H1 (cell line): ENCODE measurements around the gene BIN2. TPM values are rescaled to one million over a fixed set of nuclear protein-coding genes. Genes with fewer than 3 reads are reported as not detected.

Experiments used
- CTCF ChIA-PET: fragments of 300-600 bp; sonication (Branson Sonifier 250); formaldehyde crosslinking; loops from one replicate; lab custom pipeline; 2021; ENCODE audit not compliant: partially characterized antibody; lab: Charles Lee
- POLR2A ChIA-PET: fragments of 300-600 bp; sonication (Branson Sonifier 250); formaldehyde crosslinking; loops from one replicate; lab custom pipeline; 2021; ENCODE audit warnings: inconsistent platforms; ENCODE audit not compliant: partially characterized antibody; lab: Charles Lee
- DNase-seq, 2 experiments: peaks; one replicate each; pipeline versions ENCODE4 v3.0.0 to v3.0.0-alpha.2; 2010 to 2022; ENCODE audit warnings: low spot score in 2 of 2, low read depth in 1 of 2, mixed read lengths in 1 of 2
- FAIRE-seq: peaks from 2 replicates; lab custom pipeline; 2011; peaks lifted over from hg19 to GRCh38; lab: Jason Lieb, UNC
- H2AFZ ChIP-seq: 2 replicates; pipeline ENCODE4 v1.8.1; 2012; ENCODE audit warnings: low read length, inconsistent platforms
- H2AK5ac ChIP-seq: 2 replicates; pipeline ENCODE4 v1.6.1; 2013; ENCODE audit warnings: low read depth, low read length
- H2BK120ac ChIP-seq: replicated peaks from 2 replicates; pipeline ENCODE3; 2013; ENCODE audit warnings: low read depth, low read length, inconsistent platforms
- H2BK12ac ChIP-seq: 2 replicates; pipeline ENCODE4 v1.6.1; 2013; ENCODE audit warnings: low read depth, low read length
- H2BK15ac ChIP-seq: 2 replicates; pipeline ENCODE4 v1.6.1; 2013; ENCODE audit warnings: low read length
- H2BK20ac ChIP-seq: 2 replicates; pipeline ENCODE4 v1.6.1; 2013; ENCODE audit warnings: low read length
- H2BK5ac ChIP-seq: 2 replicates; pipeline ENCODE4 v1.6.1; 2013; ENCODE audit warnings: low read depth, low read length
- H3K14ac ChIP-seq: 2 replicates; pipeline ENCODE4 v1.6.1; 2013; ENCODE audit warnings: inconsistent platforms; ENCODE audit not compliant: insufficient read length
- H3K18ac ChIP-seq: 2 replicates; pipeline ENCODE4 v1.6.1; 2013; ENCODE audit warnings: low read length; ENCODE audit errors: extremely low read depth
- H3K23ac ChIP-seq: 2 replicates; pipeline ENCODE4 v1.6.1; 2013; ENCODE audit warnings: inconsistent platforms; ENCODE audit not compliant: insufficient read length
- H3K23me2 ChIP-seq: 2 replicates; pipeline ENCODE4 v1.6.1; 2013; ENCODE audit warnings: low read depth, low read length
- H3K27ac ChIP-seq: 2 replicates; pipeline ENCODE4 v1.6.1; 2011; ENCODE audit warnings: low read depth, low read length, inconsistent platforms
- H3K27me3 ChIP-seq, 4 experiments: replicated peaks in 1 of 4; 1 replicate in 1 of 4; 2 replicates in 3 of 4; pipeline versions ENCODE4 v1.6.1 to v1.8.1; 2011 to 2013; ENCODE audit warnings: low read length in 3 of 4, mild to moderate bottlenecking in 3 of 4, inconsistent platforms in 2 of 4, mixed read lengths in 2 of 4, moderate library complexity in 1 of 4; ENCODE audit not compliant: control insufficient read depth in 3 of 4, insufficient read depth in 3 of 4; ENCODE audit errors: extremely low read depth in 1 of 4
- H3K36me3 ChIP-seq, 4 experiments: 2 replicates each; pipeline versions ENCODE4 v1.6.1 to v1.8.1; 2011 to 2013; ENCODE audit warnings: mild to moderate bottlenecking in 4 of 4, low read length in 3 of 4, moderate library complexity in 2 of 4, control low read depth in 1 of 4, inconsistent platforms in 1 of 4; ENCODE audit not compliant: insufficient read depth in 4 of 4, control insufficient read depth in 2 of 4
- H3K4ac ChIP-seq: replicated peaks from 2 replicates; pipeline ENCODE3; 2013; ENCODE audit warnings: low read length, low read depth, mixed read lengths, inconsistent platforms; ENCODE audit not compliant: insufficient read length
- H3K4me1 ChIP-seq, 4 experiments: replicated peaks in 1 of 4; 1 replicate in 1 of 4; 2 replicates in 3 of 4; pipeline versions ENCODE4 v1.6.1 to v1.8.1; 2011 to 2013; ENCODE audit warnings: low read length in 3 of 4, inconsistent platforms in 2 of 4, mixed read lengths in 1 of 4; ENCODE audit not compliant: insufficient read depth in 4 of 4, control insufficient read depth in 3 of 4
- H3K4me2 ChIP-seq, 2 experiments: 2 replicates each; pipeline versions ENCODE4 v1.6.1 to v1.8.1; 2011 to 2013; ENCODE audit warnings: low read depth in 2 of 2, low read length in 2 of 2, control low read depth in 1 of 2, inconsistent platforms in 1 of 2, mild to moderate bottlenecking in 1 of 2; ENCODE audit not compliant: insufficient read depth in 1 of 2
- H3K4me3 ChIP-seq, 4 experiments: fragments of 200-600, 300-600 bp in 1 of 4; sonication (generic), shearing (Covaris generic), sonication (Bioruptor Twin) in 1 of 4; 2 replicates each; pipeline versions ENCODE4 v1.5.1 to v1.8.1; 2011 to 2016; ENCODE audit warnings: low read length in 4 of 4, low read depth in 3 of 4, control low read depth in 2 of 4, inconsistent platforms in 2 of 4, mild to moderate bottlenecking in 2 of 4, mixed read lengths in 1 of 4, moderate library complexity in 1 of 4; ENCODE audit not compliant: insufficient read depth in 2 of 4; ENCODE audit errors: extremely low read depth in 1 of 4
- H3K56ac ChIP-seq: replicated peaks from 2 replicates; pipeline ENCODE3; 2013; ENCODE audit warnings: low read depth, mild to moderate bottlenecking, mixed read lengths, low read length, inconsistent platforms; ENCODE audit not compliant: insufficient read length
- H3K79me1 ChIP-seq: 2 replicates; pipeline ENCODE4 v1.6.1; 2013; ENCODE audit warnings: low read depth, low read length, control low read depth
- H3K79me2 ChIP-seq, 2 experiments: 2 replicates each; pipeline versions ENCODE4 v1.6.1 to v1.8.1; 2012 to 2013; ENCODE audit warnings: low read length in 2 of 2, mild to moderate bottlenecking in 2 of 2, inconsistent platforms in 1 of 2; ENCODE audit not compliant: insufficient read depth in 2 of 2, control insufficient read depth in 1 of 2
- H3K9ac ChIP-seq, 4 experiments: replicated peaks in 1 of 4; 1 replicate in 1 of 4; 2 replicates in 3 of 4; pipeline versions ENCODE4 v1.6.1 to v1.8.1; 2011 to 2013; ENCODE audit warnings: low read depth in 3 of 4, low read length in 3 of 4, control low read depth in 2 of 4, mild to moderate bottlenecking in 2 of 4, moderate library complexity in 2 of 4, inconsistent platforms in 1 of 4; ENCODE audit errors: extremely low read depth in 1 of 4
- H3K9me3 ChIP-seq, 2 experiments: 2 replicates each; pipeline versions ENCODE4 v1.6.1 to v1.8.1; 2012 to 2013; ENCODE audit warnings: mild to moderate bottlenecking in 2 of 2, moderate library complexity in 2 of 2, control low read depth in 1 of 2, inconsistent platforms in 1 of 2, low read depth in 1 of 2, low read length in 1 of 2, mixed read lengths in 1 of 2; ENCODE audit not compliant: insufficient read depth in 2 of 2
- H4K20me1 ChIP-seq, 2 experiments: replicated peaks in 1 of 2; 2 replicates each; pipeline versions ENCODE3 to v1.8.1; 2011 to 2013; ENCODE audit warnings: inconsistent platforms in 2 of 2, low read length in 2 of 2, mild to moderate bottlenecking in 1 of 2; ENCODE audit not compliant: insufficient read depth in 2 of 2, control insufficient read depth in 1 of 2
- H4K5ac ChIP-seq: 2 replicates; pipeline ENCODE4 v1.6.1; 2013; ENCODE audit warnings: low read length, low read depth, mixed read lengths, inconsistent platforms; ENCODE audit not compliant: insufficient read length
- H4K8ac ChIP-seq: 2 replicates; pipeline ENCODE4 v1.8.0; 2013; ENCODE audit warnings: mild to moderate bottlenecking, moderate library complexity, low read length, inconsistent platforms; ENCODE audit not compliant: insufficient read depth; ENCODE audit errors: extremely low read depth
- H4K91ac ChIP-seq: replicated peaks from 2 replicates; pipeline ENCODE3; 2013; ENCODE audit warnings: low read length, mixed read lengths, inconsistent platforms; ENCODE audit not compliant: insufficient read length
- EGR1 ChIP-seq: IDR thresholded peaks from 2 replicates; pipeline ENCODE4 v1.6.1; 2011; ENCODE audit warnings: low read depth, low read length, borderline replicate concordance
- KDM1A ChIP-seq: fragments of 200-600, 300-600 bp; sonication (generic); IDR thresholded peaks from 2 replicates; pipeline ENCODE4 v1.7.1; 2016; ENCODE audit warnings: mild to moderate bottlenecking, low read length, borderline replicate concordance
- POLR2AphosphoS5 ChIP-seq: IDR thresholded peaks from 2 replicates; pipeline ENCODE4 v1.6.1; 2011; ENCODE audit warnings: low read depth, low read length
- RFX5 ChIP-seq: IDR thresholded peaks from 2 replicates; pipeline ENCODE4 v1.6.1; 2011; ENCODE audit warnings: low read depth, low read length, improper control_type of control experiment, borderline replicate concordance
- TEAD4 ChIP-seq: IDR thresholded peaks from 2 replicates; pipeline ENCODE4 v1.6.1; 2012; ENCODE audit warnings: low read depth, low read length, inconsistent platforms, mixed read lengths
- polyA plus RNA-seq, 7 experiments: library from polyadenylated mRNA; depleted of rRNA in 3 of 7; stranded (reverse) in 5 of 7; unstranded in 2 of 7; fragments of >200 nt in 5 of 7; fragments of 200-250 nt in 2 of 7; gene quantifications; 1 replicate in 5 of 7; 2 replicates in 1 of 7; 4 replicates in 1 of 7; pipeline versions ENCODE4 v1.2.1 to v1.2.3, GENCODE V29; 2011 to 2013; ENCODE audit warnings: missing spikeins in 2 of 7, mixed read lengths in 2 of 7
- total RNA-seq: library from RNA; stranded (reverse); fragmentation: NEBNext Ultra II Directional; extraction: Animal tissue kit (Norgen Biotek cat#: 25700); gene quantifications from 2 replicates; pipeline ENCODE4 v1.2.1, GENCODE V29; 2021

The BIN2 gene
- total and polyA plus RNA-seq, 2 of the 8 experiments (the other 6 are each of a cell fraction or from before 2014, with no cell fraction given) = not detected

- Histone ChIP-seq H2BK12ac (no peak overlapping the region), H3K56ac (no peak overlapping the region)
- POLR2A ChIA-PET = no interaction called here
These were observed 6.2 kb upstream of the BIN2 start for GRCh38 chr12:51330186-51330585.

More at GRCh38 chr12:51330186-51330585, 6.2 kb upstream of the BIN2 start:
- FAIRE-seq (no peak), DNase-seq (no peak)
- H3K4me1 ChIP-seq = no peaks in the 10 kb centered on the region
- H3K4me2 ChIP-seq = no peak overlapping the region
- no peaks in the 10 kb centered on the region for H3K9me3 ChIP-seq
- no peak overlapping the region for H4K91ac ChIP-seq
- H3K79me2 ChIP-seq = no peaks in the 10 kb centered on the region
- TF ChIP-seq RFX5 = no peak
- TF ChIP-seq POLR2AphosphoS5 = no peak
- TF ChIP-seq KDM1A = no peak
- TF ChIP-seq TEAD4 = no peak
- no peak for TF ChIP-seq EGR1
- H3K27me3 ChIP-seq = no peaks in the 10 kb centered on the region
- H3K79me1 ChIP-seq = no peaks in the 10 kb centered on the region
- no peak overlapping the region for H4K8ac ChIP-seq
- no peak overlapping the region for H2BK20ac ChIP-seq
- CTCF ChIA-PET = interaction anchor here (1.0 kb wide), 1 partner anchor 11 kb away, joined by 6 read pairs; no protein-coding TSS in a partner anchor
- H2BK15ac ChIP-seq = no peak overlapping the region
- H4K20me1 ChIP-seq = no peaks in the 10 kb centered on the region
- no peak overlapping the region for H3K9ac ChIP-seq
- H2AFZ ChIP-seq = no peak overlapping the region
- H4K5ac ChIP-seq = no peak overlapping the region
- H2BK120ac ChIP-seq = no peak overlapping the region
- H3K18ac ChIP-seq = no peak overlapping the region
- H3K4me3 ChIP-seq = no peak overlapping the region
- no peak overlapping the region for H2BK5ac ChIP-seq
- H3K23me2 ChIP-seq = no peaks in the 10 kb centered on the region
- H2AK5ac ChIP-seq = no peak overlapping the region
- H3K23ac ChIP-seq = no peak overlapping the region
- H3K27ac ChIP-seq = no peak overlapping the region
- H3K36me3 ChIP-seq = no peaks in the 10 kb centered on the region
- H3K14ac ChIP-seq = no peak overlapping the region
- H3K4ac ChIP-seq = no peak overlapping the region
